Cerebellar nuclear complex (tissue), 1 donor: ENCODE data around the gene PCED1A.
"Not testable (repeated sequence)": the region's sequence is repeated elsewhere in the genome, so short reads cannot be mapped to it uniquely, and the experiment has no call there.

Source experiments
- DNase-seq, 2 experiments: peaks; one replicate each; lab custom pipeline; 2025; lab: John Stamatoyannopoulos, UW

The PCED1A gene

DNA sequence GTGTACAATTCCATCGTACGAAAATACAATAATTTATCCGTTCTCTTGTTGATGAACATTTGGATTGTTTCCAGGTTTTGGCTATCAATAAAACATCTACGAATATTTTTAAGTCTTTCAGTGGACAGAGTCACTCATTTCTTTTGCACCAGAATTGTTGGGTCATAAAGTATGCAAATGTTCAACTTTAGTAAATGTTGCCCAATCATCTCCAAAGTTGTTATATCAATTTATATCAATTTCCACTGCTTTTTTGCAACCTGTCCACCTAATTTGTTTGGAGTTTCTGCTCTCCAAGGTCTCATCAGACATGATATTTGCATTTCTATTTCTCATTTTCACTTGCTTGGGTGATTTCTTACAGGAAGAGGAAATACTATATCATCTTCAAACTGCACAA is 13.8 kb downstream of the PCED1A start:
- no peak for DNase-seq

- DNase-seq: no peak
Observed at GRCh38 chr20:2825761-2826160, 14.7 kb downstream of the PCED1A start.

DNA sequence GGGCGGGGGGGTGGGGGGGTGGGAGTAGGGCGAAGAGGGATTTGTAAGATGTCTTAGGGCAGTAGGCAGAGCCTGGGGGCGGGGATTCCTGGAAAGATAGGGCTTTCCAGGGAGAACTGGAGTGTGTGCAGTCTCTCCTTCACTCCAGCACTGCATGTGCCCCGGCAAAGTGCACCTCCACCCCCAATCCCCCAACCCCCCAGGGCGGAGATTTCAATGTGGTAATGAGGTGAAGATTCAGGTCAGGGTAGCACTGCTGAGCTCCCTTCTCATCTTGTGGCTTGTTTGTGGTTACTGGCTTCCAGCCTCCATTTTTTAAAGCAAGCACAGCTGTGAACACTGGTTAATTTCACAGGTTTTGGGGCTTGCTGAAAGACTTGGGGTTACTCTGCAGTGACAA is 18.4 kb downstream of the PCED1A start:
- no peak for DNase-seq

DNA sequence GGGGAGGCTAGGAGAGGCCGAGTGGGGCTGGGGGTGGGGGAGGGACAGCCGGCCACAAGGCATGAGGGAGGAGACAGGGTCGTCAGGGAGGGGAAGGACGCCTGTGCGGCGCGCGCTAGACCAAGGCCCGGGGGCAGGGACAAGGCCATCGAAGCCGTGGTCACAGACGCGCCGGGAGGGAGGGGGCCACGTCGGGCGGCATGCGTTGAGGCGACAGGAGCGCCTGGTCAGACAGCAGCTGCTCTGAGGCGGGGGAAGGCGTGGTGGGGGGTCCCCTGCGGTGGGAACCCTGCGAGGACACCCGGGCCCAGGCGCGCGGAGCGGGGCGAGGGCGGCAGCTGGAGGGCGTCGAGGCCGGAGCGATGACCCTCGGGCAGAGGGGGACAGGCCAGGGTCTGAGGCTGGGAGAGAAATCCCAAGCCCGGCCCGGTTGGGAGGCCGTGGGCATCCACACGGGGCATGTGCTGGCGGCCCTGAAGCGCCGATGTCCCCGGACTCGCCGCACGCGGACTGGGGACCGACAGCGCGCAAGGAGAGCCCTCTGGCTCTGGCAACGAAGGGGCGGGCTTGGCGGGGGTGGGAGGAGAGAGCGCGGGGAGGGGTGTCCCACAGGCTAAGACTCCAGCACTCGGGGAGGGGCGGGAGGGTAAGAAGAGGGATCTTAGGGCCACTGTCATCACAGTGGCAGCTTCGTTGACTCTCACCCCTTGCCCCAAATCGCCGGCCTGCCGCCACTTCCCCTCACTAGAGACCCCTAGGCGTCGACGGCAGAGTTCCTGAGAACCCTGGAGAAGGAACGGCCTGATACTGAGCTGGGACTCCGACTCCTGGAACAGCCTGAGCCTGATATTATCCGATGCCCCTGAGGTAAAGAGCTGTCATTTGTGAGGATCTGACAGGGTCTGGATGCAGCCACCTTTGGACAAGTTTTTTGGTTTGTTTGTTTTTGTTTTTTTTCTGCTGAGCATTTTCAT is 19.3 kb downstream of the PCED1A start:
- DNase-seq: no peak

- no peak for DNase-seq
Observed at GRCh38 chr20:2820084-2820895, 20.2 kb downstream of the PCED1A start.

DNA sequence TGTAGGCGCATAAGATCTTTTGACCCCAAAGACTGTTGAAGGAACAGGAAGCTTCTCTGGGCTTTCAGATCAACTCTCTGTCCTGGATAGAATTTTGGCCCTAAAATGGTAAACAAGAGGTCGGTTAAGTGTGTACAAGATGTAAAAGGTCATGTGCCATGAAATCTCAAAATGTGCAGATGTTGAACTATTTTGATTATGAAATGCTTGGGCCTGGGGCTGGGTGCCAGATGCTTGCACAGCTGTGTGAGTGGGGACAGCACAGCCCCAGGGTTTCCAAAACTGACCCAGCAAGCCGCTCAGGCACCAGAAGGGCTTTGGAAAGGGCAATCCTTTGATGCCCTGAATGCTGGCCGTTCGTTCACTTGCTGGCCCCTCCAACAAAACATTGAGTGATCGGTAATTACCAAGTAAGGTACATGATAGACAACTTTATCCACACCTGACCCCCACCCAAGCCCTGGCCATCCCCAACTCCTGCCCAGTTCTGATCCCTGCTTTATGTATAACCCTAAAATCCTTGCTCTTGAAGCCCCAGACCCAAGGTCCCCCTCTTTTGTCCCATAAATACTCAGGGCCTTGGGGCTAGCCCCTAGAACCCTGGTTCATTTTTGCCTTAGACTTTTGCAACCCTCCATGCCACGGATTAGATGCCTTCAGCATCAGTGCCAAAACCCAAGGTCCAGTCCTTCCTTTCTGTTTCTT is 22.4 kb downstream of the PCED1A start:
- DNase-seq: no peak

DNA sequence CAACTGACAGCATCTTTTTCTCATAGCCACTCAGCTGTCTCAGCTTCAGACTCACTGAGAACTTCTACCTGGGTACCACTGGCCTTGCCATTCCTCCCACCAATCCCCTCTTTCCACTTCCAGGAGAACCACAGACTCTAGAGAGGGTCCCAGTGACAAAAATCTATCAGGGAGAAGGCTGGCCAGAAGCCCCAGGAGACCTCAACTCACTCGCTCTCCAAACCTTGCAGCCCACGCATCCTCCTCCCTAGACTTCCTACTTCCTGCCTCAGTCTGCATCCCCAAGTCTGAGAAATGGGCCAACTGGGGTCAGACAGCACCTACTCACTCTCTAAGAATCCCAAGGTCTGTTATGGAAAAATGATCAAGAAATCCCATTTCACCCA is 23.1 kb downstream of the PCED1A start:
- DNase-seq: no peak

DNA sequence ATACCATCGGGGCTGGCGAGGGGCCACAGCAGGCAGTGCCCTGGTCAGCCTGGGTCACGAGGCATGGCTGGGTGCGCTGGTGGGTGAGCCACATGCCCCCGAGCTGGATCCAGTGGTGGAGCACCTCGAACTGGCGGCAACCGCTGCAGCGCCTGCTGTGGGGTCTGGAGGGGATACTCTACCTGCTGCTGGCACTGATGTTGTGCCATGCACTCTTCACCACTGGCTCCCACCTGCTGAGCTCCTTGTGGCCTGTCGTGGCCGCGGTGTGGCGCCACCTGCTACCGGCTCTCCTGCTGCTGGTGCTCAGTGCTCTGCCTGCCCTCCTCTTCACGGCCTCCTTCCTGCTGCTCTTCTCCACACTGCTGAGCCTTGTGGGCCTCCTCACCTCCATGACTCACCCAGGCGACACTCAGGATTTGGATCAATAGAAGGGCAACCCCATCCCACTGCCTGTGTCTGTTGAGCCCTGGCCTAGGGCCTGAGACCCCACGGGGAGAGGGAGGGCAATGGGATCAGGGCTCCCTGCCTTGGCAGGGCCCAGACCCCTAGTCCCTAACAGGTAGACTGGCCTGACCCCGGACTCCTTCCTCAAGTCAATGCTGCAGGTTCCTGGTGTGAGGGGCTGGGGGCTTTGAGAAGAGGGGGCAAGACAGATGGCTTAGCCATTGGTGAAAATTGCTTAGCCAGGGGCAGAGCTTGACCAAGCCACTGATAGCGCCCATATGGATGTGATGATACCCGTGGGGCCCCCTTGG is 23.7 kb downstream of the PCED1A start:
- DNase-seq: no peak

DNA sequence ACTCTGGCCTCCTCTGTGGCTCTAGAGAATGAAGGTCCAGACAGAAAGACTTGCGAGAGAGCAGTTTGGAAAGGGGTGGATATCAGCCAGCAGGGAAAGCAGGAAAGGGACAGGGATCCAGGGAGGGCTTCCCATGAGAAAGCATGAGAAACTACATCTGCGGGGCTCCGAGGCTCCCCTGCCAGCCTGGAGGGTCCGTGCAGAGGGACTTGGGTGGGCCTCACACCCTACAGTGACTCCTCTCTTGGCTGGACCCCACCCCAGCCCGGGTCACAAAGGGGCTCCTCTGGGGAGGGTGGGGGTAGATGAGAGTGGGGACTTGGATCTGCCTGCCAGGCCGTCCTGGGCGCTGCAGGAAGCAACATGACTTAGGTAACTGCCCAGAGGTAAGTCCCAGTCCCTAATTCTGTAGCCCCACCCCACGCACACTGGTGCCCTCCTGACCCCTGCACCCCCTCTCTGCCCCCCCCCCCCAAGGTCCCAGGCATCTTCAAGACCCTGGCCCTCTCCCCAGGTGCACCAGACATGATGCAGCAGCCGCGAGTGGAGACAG is 24.3 kb downstream of the PCED1A start, which contains the start of gene TMEM239:
Gene TMEM239, plus strand, starts transcription at position 335 of the 553 bp plus-strand sequence. Its CDS starts 191 bp downstream, at position 526.
- no peak for DNase-seq

GRCh38 chr20:2815242-2815900 is 25.1 kb downstream of the PCED1A start:
- DNase-seq: no peak

- no peak for DNase-seq
Observed at GRCh38 chr20:2814587-2815051, 25.8 kb downstream of the PCED1A start, which contains the start of gene C20orf141. C20orf141 (plus strand) TSS chr20:2814987; CDS start chr20:2815185, 198 bp downstream.

GRCh38 chr20:2814076-2814475 is 26.4 kb downstream of the PCED1A start:
- DNase-seq: no peak

DNA sequence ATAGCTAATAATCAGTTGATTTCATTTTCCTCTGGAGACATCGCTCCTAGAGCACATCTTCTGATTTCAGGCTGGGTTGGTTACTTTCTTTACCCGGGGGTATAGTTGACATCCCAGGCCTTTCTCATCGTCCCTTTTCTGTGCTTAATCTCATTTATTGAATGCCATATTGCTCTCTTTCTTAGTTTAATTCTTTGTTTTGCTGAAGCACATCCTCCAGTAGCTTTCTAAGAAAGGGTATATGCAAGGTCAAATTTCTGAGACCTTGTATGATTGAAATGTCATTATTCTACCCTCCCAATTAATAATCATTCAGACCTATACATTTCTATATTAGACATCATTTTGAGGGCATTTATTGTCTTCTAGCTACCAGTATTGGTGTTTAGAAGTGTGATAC is 28.3 kb downstream of the PCED1A start:
- DNase-seq: no peak

GRCh38 chr20:2809690-2810089 is 30.8 kb downstream of the PCED1A start:
- DNase-seq: no peak

DNA sequence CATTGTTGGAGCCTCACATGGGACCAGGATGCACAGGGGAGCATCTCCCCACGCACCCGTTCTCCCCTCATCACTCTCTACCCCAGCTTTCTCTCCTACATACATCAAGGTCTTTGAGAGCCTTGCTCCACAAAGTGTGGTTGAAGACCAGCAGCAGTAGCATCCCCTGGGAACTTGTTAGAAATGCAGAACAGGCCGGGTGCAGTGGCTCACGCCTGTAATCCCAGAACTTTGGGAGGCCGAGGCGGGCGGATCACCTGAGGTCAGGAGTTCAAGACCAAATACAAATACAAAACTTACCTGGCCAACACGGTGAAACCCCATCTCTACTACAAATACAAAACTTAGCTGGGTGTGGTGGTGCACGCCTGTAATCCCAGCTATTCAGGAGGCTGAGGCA is 32.5 kb downstream of the PCED1A start:
- not testable (repeated sequence) for DNase-seq

DNA sequence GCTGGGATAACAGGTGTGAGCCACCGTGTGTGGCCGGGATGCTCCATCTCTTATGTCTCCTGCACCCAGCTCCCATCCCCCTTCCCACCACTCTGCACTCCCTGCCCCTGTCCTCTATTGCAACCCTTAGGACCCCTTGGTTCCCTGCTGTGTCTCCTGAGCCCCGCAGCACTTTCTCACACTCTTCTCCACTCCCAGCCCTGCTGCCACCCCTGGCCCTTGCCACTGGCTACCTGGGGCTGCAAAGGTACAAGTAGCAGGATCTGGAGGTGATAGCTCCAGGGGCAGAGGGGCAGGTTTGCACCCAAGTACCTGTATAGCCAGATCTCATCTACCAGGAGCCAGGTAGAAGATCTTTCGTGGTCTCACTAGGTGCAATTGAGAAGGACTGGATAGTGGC is 33.4 kb downstream of the PCED1A start:
- DNase-seq: no peak

DNA sequence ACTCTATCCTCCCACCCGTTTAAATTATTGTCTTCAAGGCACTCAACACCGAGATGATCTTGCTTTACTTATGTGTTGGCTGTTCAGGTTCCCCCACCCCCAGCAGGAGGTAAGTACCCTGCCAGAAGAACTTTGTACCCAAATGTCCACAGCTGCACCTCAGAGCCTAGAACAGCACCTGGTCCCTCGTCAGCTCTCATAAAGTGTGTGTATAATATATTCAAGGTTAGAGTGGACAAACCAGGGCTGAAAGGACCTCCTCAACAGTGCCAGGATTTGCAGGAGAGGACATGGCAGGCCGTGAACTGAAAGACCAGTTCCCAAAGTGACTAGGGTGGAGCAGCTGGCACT is 34.1 kb downstream of the PCED1A start:
- no peak for DNase-seq

GRCh38 chr20:2805689-2806350 is 34.6 kb downstream of the PCED1A start:
- no peak for DNase-seq

- DNase-seq: no peak
Observed at GRCh38 chr20:2804852-2805688, 35.4 kb downstream of the PCED1A start.
